NCI-H2107 (cell line): ENCODE measurements around the gene ZG16B.
A peak's percentile ranks its signal among the peaks of the same experiment; 100 is the strongest.

ENCODE experiments used
- DNase-seq: peaks from one replicate; lab custom pipeline; 2025; lab: John Stamatoyannopoulos, UW

ZG16B gene

GRCh38 chr16:2867987-2868789 lies 38.1 kb downstream of the ZG16B start:
- peak; percentile 88 for DNase-seq

- no peak for DNase-seq
These were observed 41.8 kb downstream of the ZG16B start for GRCh38 chr16:2871926-2872325.

GRCh38 chr16:2874032-2874911 lies 44.2 kb downstream of the ZG16B start:
- no peak for DNase-seq

- peak; percentile 46 for DNase-seq
These were observed 44.8 kb downstream of the ZG16B start for GRCh38 chr16:2874912-2875362.

- DNase-seq, result no peak
These were observed 49.9 kb downstream of the ZG16B start for GRCh38 chr16:2879854-2880508.
